HepG2 (cell line): ENCODE results near the gene SPAG4. TPM values are rescaled to one million over a fixed set of nuclear protein-coding genes. Genes with fewer than 3 reads are reported as not detected.

Experiments
- CHD4 ChIP-seq: fragments of 200-600 bp; sonication (generic); IDR thresholded peaks from 2 replicates; pipeline ENCODE4 v1.7.0; 2017; ENCODE audit warnings: mild to moderate bottlenecking, low read length, borderline replicate concordance
- MBD4 ChIP-seq: IDR thresholded peaks from 2 replicates; pipeline ENCODE4 v1.6.1; 2012; ENCODE audit warnings: low read length, inconsistent platforms, borderline replicate concordance
- RELA ChIP-seq: sonication (generic); formaldehyde crosslinking; IDR thresholded peaks from 2 replicates; pipeline ENCODE4 v1.4.0; 2020; ENCODE audit warnings: missing genetic modification reagents
- TOE1 ChIP-seq: sonication (generic); formaldehyde crosslinking; IDR thresholded peaks from 2 replicates; pipeline ENCODE4 v1.4.0; 2020; ENCODE audit warnings: mild to moderate bottlenecking, missing genetic modification reagents
- ZFP36L1 ChIP-seq: sonication (generic); formaldehyde crosslinking; IDR thresholded peaks from 2 replicates; pipeline ENCODE4 v1.8.0; 2022; ENCODE audit warnings: mild to moderate bottlenecking, missing genetic modification reagents, moderate library complexity
- ZNF275 ChIP-seq: sonication (generic); formaldehyde crosslinking; IDR thresholded peaks from 2 replicates; pipeline ENCODE4 v1.8.0; 2022; ENCODE audit warnings: missing genetic modification reagents, mild to moderate bottlenecking, inconsistent platforms, borderline replicate concordance
- ZNF552 ChIP-seq: sonication (generic); formaldehyde crosslinking; IDR thresholded peaks from 2 replicates; pipeline ENCODE4 v1.9.0; 2022; ENCODE audit warnings: missing genetic modification reagents, mild to moderate bottlenecking, borderline replicate concordance
- ZNF737 ChIP-seq: sonication (generic); formaldehyde crosslinking; IDR thresholded peaks from 2 replicates; pipeline ENCODE4 v1.5.0; 2020; ENCODE audit warnings: missing genetic modification reagents, mild to moderate bottlenecking, borderline replicate concordance
- polyA plus RNA-seq, 8 experiments: library from polyadenylated mRNA; depleted of rRNA in 3 of 8; stranded (reverse) in 7 of 8; unstranded in 1 of 8; fragments of >200 nt; fragmentation: Illumina TruSeq in 4 of 8; extraction: Trizol in 4 of 8; gene quantifications; 2 replicates each; pipeline versions ENCODE4 v1.2.1 to v1.2.3, GENCODE V29; 2011 to 2016; ENCODE audit warnings: low read depth in 4 of 8, missing spikeins in 1 of 8, mixed read lengths in 1 of 8; ENCODE audit not compliant: insufficient read depth in 1 of 8
- total RNA-seq, 5 experiments: library from RNA; depleted of rRNA; stranded (reverse); fragments of >200 nt; fragmentation: Illumina TruSeq; extraction: Trizol; gene quantifications; 2 replicates each; pipeline ENCODE4 v1.2.3, GENCODE V29; 2016; ENCODE audit warnings: low read depth in 1 of 5
- TF ChIP-seq, protein P1 (sequence below): sonication (generic); formaldehyde crosslinking; IDR thresholded peaks from 2 replicates; pipeline ENCODE4 v1.5.1; 2020; ENCODE audit warnings: mild to moderate bottlenecking, missing genetic modification reagents, moderate library complexity
- TF ChIP-seq, protein P2 (sequence below): sonication (generic); formaldehyde crosslinking; IDR thresholded peaks from 2 replicates; pipeline ENCODE4 v1.5.1; 2020; ENCODE audit warnings: missing genetic modification reagents, mild to moderate bottlenecking, borderline replicate concordance
- TF ChIP-seq, protein P3 (sequence below), 2 experiments: fragments of 450-650 bp in 1 of 2; sonication (generic) in 1 of 2; formaldehyde crosslinking in 1 of 2; IDR thresholded peaks; 2 replicates each; pipeline versions ENCODE4 v1.6.1 to v1.8.0; 2016 to 2022; ENCODE audit warnings: antibody characterized with exemption in 1 of 2, mild to moderate bottlenecking in 1 of 2, missing genetic modification reagents in 1 of 2
- TF ChIP-seq, protein P4 (sequence below): IDR thresholded peaks from 2 replicates; pipeline ENCODE4 v1.6.1; 2016; ENCODE audit warnings: missing compliant biosample characterization, missing genetic modification reagents, borderline replicate concordance

Gene SPAG4
- total and polyA plus RNA-seq, 2 of the 13 experiments (the other 11 are each of a cell fraction or from before 2014, with no cell fraction given): 5.8 to 137 TPM

- peak; percentile 74; the same call in 1 of the 2 replicates for TF ChIP-seq ZNF275 (CRISPR knock-in tag)
- no peak for TF ChIP-seq TOE1 (CRISPR knock-in tag)
- TF ChIP-seq CHD4: no peak
- TF ChIP-seq ZNF552 (CRISPR knock-in tag): peak; percentile 77; the same call in 1 of the 2 replicates
- TF ChIP-seq RELA (CRISPR knock-in tag): peak; percentile 74; the same call in 1 of the 2 replicates
- TF ChIP-seq MBD4: no peak
- peak; percentile 99 for TF ChIP-seq ZFP36L1 (CRISPR knock-in tag)
- TF ChIP-seq, protein P1, sequence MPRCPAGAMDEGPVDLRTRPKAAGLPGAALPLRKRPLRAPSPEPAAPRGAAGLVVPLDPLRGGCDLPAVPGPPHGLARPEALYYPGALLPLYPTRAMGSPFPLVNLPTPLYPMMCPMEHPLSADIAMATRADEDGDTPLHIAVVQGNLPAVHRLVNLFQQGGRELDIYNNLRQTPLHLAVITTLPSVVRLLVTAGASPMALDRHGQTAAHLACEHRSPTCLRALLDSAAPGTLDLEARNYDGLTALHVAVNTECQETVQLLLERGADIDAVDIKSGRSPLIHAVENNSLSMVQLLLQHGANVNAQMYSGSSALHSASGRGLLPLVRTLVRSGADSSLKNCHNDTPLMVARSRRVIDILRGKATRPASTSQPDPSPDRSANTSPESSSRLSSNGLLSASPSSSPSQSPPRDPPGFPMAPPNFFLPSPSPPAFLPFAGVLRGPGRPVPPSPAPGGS: peak; percentile 99
- TF ChIP-seq ZNF737 (CRISPR knock-in tag): peak; percentile 23
- TF ChIP-seq, protein P2, sequence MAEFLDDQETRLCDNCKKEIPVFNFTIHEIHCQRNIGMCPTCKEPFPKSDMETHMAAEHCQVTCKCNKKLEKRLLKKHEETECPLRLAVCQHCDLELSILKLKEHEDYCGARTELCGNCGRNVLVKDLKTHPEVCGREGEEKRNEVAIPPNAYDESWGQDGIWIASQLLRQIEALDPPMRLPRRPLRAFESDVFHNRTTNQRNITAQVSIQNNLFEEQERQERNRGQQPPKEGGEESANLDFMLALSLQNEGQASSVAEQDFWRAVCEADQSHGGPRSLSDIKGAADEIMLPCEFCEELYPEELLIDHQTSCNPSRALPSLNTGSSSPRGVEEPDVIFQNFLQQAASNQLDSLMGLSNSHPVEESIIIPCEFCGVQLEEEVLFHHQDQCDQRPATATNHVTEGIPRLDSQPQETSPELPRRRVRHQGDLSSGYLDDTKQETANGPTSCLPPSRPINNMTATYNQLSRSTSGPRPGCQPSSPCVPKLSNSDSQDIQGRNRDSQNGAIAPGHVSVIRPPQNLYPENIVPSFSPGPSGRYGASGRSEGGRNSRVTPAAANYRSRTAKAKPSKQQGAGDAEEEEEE: no peak; the same call in 1 of the 2 replicates
- TF ChIP-seq, protein P3, sequence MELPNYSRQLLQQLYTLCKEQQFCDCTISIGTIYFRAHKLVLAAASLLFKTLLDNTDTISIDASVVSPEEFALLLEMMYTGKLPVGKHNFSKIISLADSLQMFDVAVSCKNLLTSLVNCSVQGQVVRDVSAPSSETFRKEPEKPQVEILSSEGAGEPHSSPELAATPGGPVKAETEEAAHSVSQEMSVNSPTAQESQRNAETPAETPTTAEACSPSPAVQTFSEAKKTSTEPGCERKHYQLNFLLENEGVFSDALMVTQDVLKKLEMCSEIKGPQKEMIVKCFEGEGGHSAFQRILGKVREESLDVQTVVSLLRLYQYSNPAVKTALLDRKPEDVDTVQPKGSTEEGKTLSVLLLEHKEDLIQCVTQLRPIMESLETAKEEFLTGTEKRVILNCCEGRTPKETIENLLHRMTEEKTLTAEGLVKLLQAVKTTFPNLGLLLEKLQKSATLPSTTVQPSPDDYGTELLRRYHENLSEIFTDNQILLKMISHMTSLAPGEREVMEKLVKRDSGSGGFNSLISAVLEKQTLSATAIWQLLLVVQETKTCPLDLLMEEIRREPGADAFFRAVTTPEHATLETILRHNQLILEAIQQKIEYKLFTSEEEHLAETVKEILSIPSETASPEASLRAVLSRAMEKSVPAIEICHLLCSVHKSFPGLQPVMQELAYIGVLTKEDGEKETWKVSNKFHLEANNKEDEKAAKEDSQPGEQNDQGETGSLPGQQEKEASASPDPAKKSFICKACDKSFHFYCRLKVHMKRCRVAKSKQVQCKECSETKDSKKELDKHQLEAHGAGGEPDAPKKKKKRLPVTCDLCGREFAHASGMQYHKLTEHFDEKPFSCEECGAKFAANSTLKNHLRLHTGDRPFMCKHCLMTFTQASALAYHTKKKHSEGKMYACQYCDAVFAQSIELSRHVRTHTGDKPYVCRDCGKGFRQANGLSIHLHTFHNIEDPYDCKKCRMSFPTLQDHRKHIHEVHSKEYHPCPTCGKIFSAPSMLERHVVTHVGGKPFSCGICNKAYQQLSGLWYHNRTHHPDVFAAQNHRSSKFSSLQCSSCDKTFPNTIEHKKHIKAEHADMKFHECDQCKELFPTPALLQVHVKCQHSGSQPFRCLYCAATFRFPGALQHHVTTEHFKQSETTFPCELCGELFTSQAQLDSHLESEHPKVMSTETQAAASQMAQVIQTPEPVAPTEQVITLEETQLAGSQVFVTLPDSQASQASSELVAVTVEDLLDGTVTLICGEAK (IDR thresholded peaks at IDR 0.05): no peak
- TF ChIP-seq, protein P3 (CRISPR knock-in tag; IDR thresholded peaks at IDR 0.05): peak; percentile 83
- TF ChIP-seq, protein P4, sequence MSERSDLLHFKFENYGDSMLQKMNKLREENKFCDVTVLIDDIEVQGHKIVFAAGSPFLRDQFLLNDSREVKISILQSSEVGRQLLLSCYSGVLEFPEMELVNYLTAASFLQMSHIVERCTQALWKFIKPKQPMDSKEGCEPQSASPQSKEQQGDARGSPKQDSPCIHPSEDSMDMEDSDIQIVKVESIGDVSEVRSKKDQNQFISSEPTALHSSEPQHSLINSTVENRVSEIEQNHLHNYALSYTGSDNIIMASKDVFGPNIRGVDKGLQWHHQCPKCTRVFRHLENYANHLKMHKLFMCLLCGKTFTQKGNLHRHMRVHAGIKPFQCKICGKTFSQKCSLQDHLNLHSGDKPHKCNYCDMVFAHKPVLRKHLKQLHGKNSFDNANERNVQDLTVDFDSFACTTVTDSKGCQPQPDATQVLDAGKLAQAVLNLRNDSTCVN (CRISPR knock-in tag): peak; percentile 75; the same call in 1 of the 2 replicates
Observed at GRCh38 chr20:35664466-35665206, 49.0 kb downstream of the SPAG4 start, which contains the start of the genes CPNE1 and RBM12 (continued).
